Body of pancreas (tissue), 4 donors: Measurements from ENCODE around the gene INF2. TPM values are rescaled to one million over a fixed set of nuclear protein-coding genes. Genes with fewer than 3 reads are reported as not detected.

ENCODE experiments used
- ATAC-seq: fragments of 150-250 bp; one replicate; pipeline ENCODE4 v1.9.1; 2016
- DNase-seq, 4 donors: peaks; one replicate each; pipeline ENCODE4 v3.0.0-alpha.2; 2019
- H3K27ac ChIP-seq, 4 donors: fragments of 200-600 bp; sonication (generic); 1 replicate in 3 of 4; 2 replicates in 1 of 4; pipeline versions ENCODE4 v1.5.1 to v1.6.1; 2016 to 2019; ENCODE audit warnings: mild to moderate bottlenecking in 1 of 4, mixed read lengths in 1 of 4, moderate library complexity in 1 of 4
- H3K27me3 ChIP-seq, 2 donors: fragments of 200-600 bp; sonication (generic); one replicate each; pipeline ENCODE4 v1.6.0; 2016; ENCODE audit warnings: mild to moderate bottlenecking in 1 of 2
- H3K36me3 ChIP-seq, 2 donors: fragments of 200-600 bp; sonication (generic); replicated peaks in 1 of 2; 2 replicates each; pipeline ENCODE4 v1.5.1; 2016; ENCODE audit warnings: low read depth in 2 of 2; ENCODE audit not compliant: insufficient read depth in 1 of 2
- H3K4me1 ChIP-seq: fragments of 200-600 bp; sonication (generic); one replicate; pipeline ENCODE4 v1.6.0; 2016
- H3K4me3 ChIP-seq, 2 donors: fragments of 200-600 bp; sonication (generic); 1 replicate in 1 of 2; 2 replicates in 1 of 2; pipeline ENCODE4 v1.5.1; 2016 to 2019
- H3K9me3 ChIP-seq, 3 donors: fragments of 200-600 bp; sonication (generic); 1 replicate in 2 of 3; 2 replicates in 1 of 3; pipeline ENCODE4 v1.5.1; 2016
- CTCF ChIP-seq, 7 experiments: fragments of 450-650 bp in 4 of 7; fragments of 200-600 bp in 3 of 7; sonication (generic) in 3 of 7; IDR thresholded peaks; one replicate each; pipeline ENCODE4 v1.5.1; 2016 to 2019; ENCODE audit warnings: antibody characterized with exemption in 7 of 7
- POLR2A ChIP-seq, 3 donors: fragments of 450-650 bp; IDR thresholded peaks; one replicate each; pipeline ENCODE4 v1.6.1; 2016; ENCODE audit warnings: antibody characterized with exemption in 3 of 3, mild to moderate bottlenecking in 2 of 3
- WGBS, 2 donors: methylation state at CpG; one replicate each; pipeline ENCODE4 v1.1.5; 2017; 5-methylcytosine and 5-hydroxymethylcytosine counted together
- intact Hi-C: fragments of 100-400 bp; cut with DNase I; formaldehyde crosslinking; loops from one replicate; pipeline ENCODE4 v1.15.1; 2023
- total RNA-seq, 2 donors: library from RNA; depleted of rRNA; stranded (reverse); fragments of >200 nt; gene quantifications; one replicate each; pipeline ENCODE4 v1.1.0, GENCODE V29; 2016

INF2 gene
- total RNA-seq, 2 donors from 2014 or later = 46.2 to 90.3 TPM

DNA sequence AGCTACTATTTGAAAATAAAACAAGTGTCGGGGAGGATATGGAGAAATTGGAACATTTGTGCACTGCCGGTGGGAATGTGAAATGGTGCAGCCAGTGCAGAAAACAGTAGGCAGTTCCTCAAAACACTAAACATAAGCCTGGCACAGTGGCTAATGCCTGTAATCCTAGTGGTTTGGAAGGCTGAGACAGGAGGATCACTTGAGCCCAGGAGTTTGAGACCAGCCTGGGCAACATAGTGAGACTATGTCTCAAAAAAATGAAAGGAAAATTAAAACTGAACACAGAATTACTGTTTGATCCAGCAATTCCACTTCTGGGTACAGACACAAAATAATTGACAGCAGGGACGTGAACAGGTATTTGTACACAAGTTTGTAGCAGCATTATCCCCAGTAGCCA is 76.1 kb downstream of the INF2 start:
- no peak for DNase-seq
- intact Hi-C loops = no loop called here
- Histone ChIP-seq H3K4me1 (peaks cover 9% of the 10 kb centered on the region), H3K27ac (no peak overlapping the region), H3K36me3 (no peaks in the 10 kb centered on the region), H3K27me3 (no peaks in the 10 kb centered on the region), H3K9me3 (no peaks in the 10 kb centered on the region), H3K4me3 (no peak overlapping the region)
- 93 to 100% methylated on average over 3 of the region's 3 CpGs for WGBS, 2 donors
- TF ChIP-seq POLR2A (IDR thresholded peaks at IDR 0.05) = no peak
- TF ChIP-seq CTCF (IDR thresholded peaks at IDR 0.05) = no peak
- no peak for ATAC-seq

GRCh38 chr14:104766256-104766862 is 76.9 kb downstream of the INF2 start:
- no peaks in the 10 kb centered on the region for H3K27me3 ChIP-seq
- no peaks in the 10 kb centered on the region for H3K9me3 ChIP-seq
- ATAC-seq (no peak), DNase-seq (no peak)
- peaks cover 0 to 3% of the 10 kb centered on the region in 2 donors for H3K36me3 ChIP-seq
- H3K4me3 ChIP-seq = no peak overlapping the region
- TF ChIP-seq POLR2A (IDR thresholded peaks at IDR 0.05) (no peak), CTCF (IDR thresholded peaks at IDR 0.05) (no peak)
- 94 to 98% methylated on average over 4 of the region's 4 CpGs for WGBS, 2 donors
- H3K4me1 ChIP-seq = peaks cover 9% of the 10 kb centered on the region
- intact Hi-C loops = no loop called here
- H3K27ac ChIP-seq = no peak overlapping the region

GRCh38 chr14:104766863-104767633 is 77.6 kb downstream of the INF2 start:
- DNase-seq = no peak
- WGBS, 2 donors = 75 to 84% methylated on average over 12 to 15 of the region's 15 CpGs

GRCh38 chr14:104767634-104767918 is 78.2 kb downstream of the INF2 start:
- Histone ChIP-seq H3K36me3 (peaks cover 9 to 10% of the 10 kb centered on the region in 2 donors), H3K4me1 (peaks cover 9% of the 10 kb centered on the region), H3K27ac (no peak overlapping the region), H3K4me3 (no peak overlapping the region), H3K9me3 (no peaks in the 10 kb centered on the region), H3K27me3 (no peaks in the 10 kb centered on the region)
- ATAC-seq (no peak), DNase-seq (no peak)
- intact Hi-C loops = no loop called here
- WGBS, 2 donors = 0 to 77% methylated on average over 1 to 5 of the region's 5 CpGs
- no peak for TF ChIP-seq POLR2A (IDR thresholded peaks at IDR 0.05)
- no peak for TF ChIP-seq CTCF (IDR thresholded peaks at IDR 0.05)

More at GRCh38 chr14:104766863-104767633, 77.6 kb downstream of the INF2 start:
- no peaks in the 10 kb centered on the region for H3K9me3 ChIP-seq
- no peak overlapping the region for H3K27ac ChIP-seq
- ATAC-seq = no peak
- no peak overlapping the region for H3K4me3 ChIP-seq
- peaks cover 9% of the 10 kb centered on the region for H3K4me1 ChIP-seq
- intact Hi-C loops = no loop called here
- no peak for TF ChIP-seq POLR2A (IDR thresholded peaks at IDR 0.05)
- no peak for TF ChIP-seq CTCF (IDR thresholded peaks at IDR 0.05)
- no peaks in the 10 kb centered on the region for H3K27me3 ChIP-seq
- H3K36me3 ChIP-seq = peaks cover 4% of the 10 kb centered on the region in 2 donors
